ENCODE results near the gene SETD5.
A peak's percentile ranks its signal among the peaks of the same experiment; 100 is the strongest.

The SETD5 gene, protein sequence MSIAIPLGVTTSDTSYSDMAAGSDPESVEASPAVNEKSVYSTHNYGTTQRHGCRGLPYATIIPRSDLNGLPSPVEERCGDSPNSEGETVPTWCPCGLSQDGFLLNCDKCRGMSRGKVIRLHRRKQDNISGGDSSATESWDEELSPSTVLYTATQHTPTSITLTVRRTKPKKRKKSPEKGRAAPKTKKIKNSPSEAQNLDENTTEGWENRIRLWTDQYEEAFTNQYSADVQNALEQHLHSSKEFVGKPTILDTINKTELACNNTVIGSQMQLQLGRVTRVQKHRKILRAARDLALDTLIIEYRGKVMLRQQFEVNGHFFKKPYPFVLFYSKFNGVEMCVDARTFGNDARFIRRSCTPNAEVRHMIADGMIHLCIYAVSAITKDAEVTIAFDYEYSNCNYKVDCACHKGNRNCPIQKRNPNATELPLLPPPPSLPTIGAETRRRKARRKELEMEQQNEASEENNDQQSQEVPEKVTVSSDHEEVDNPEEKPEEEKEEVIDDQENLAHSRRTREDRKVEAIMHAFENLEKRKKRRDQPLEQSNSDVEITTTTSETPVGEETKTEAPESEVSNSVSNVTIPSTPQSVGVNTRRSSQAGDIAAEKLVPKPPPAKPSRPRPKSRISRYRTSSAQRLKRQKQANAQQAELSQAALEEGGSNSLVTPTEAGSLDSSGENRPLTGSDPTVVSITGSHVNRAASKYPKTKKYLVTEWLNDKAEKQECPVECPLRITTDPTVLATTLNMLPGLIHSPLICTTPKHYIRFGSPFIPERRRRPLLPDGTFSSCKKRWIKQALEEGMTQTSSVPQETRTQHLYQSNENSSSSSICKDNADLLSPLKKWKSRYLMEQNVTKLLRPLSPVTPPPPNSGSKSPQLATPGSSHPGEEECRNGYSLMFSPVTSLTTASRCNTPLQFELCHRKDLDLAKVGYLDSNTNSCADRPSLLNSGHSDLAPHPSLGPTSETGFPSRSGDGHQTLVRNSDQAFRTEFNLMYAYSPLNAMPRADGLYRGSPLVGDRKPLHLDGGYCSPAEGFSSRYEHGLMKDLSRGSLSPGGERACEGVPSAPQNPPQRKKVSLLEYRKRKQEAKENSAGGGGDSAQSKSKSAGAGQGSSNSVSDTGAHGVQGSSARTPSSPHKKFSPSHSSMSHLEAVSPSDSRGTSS (N-terminal part only)

DNA sequence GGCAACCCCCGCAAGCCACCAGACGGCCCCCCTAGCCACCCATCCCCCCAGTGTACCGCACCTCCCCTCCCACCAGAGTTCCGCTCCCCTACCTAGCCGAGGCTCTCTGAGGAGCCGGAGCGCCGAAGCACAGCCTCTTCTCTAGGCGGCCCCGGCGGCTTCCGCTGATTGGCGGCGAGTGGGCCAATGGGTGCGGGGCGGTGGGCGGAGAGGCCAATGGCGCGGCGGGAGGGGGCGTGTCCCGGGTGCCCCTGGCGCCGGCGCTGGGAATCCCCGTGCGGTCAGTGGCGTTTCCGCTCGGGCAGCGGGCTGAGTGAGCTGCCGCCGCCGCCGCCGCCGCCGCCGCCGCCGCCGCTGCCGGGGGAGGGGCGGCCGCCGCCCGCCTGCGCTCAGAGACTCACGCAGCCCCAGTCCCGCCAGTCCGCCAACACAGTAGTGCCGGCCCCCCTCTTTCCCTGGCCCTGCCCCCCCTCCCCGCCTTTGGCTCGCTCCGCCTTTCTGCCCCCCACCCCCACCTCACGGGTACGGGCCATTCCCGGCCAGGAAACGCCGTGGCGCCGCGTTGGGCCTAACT, at the start of gene SETD5:
Gene SETD5 (plus strand): TSS at position 284 of the 574 bp plus-strand sequence. CDS start 31,324 bp downstream, outside the sequence.
- TF ChIP-seq, protein P1, sequence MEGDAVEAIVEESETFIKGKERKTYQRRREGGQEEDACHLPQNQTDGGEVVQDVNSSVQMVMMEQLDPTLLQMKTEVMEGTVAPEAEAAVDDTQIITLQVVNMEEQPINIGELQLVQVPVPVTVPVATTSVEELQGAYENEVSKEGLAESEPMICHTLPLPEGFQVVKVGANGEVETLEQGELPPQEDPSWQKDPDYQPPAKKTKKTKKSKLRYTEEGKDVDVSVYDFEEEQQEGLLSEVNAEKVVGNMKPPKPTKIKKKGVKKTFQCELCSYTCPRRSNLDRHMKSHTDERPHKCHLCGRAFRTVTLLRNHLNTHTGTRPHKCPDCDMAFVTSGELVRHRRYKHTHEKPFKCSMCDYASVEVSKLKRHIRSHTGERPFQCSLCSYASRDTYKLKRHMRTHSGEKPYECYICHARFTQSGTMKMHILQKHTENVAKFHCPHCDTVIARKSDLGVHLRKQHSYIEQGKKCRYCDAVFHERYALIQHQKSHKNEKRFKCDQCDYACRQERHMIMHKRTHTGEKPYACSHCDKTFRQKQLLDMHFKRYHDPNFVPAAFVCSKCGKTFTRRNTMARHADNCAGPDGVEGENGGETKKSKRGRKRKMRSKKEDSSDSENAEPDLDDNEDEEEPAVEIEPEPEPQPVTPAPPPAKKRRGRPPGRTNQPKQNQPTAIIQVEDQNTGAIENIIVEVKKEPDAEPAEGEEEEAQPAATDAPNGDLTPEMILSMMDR (IDR thresholded peaks at IDR 0.05; ENCODE audit: low read depth, low read length) = no peak
- peak within 1 kb of the TSS; percentile 97 for H3K4me3 ChIP-seq (ENCODE audit: low read depth, low read length)

DNA sequence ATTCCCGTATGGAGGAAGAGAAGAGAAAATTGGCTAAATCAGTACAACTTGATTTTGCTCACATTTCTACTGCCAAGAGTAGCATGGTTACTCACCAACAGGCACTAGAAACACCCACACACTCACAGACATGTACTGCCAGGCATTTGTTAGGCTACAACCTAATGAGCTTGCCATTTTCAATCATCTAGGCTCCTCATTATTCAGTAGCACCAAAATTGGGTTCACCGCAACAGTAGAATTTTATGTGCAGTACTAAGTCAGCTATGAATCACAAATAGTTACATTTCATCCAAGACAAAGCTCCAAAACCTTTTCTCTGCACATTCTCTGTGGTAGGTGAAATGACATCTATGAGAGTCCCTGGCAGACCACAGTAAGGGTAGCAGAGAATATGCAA, 49.5 kb upstream of the SETD5 start:
- TF ChIP-seq, protein P1 (IDR thresholded peaks at IDR 0.05; ENCODE audit: low read depth, low read length) = no peak

DNA sequence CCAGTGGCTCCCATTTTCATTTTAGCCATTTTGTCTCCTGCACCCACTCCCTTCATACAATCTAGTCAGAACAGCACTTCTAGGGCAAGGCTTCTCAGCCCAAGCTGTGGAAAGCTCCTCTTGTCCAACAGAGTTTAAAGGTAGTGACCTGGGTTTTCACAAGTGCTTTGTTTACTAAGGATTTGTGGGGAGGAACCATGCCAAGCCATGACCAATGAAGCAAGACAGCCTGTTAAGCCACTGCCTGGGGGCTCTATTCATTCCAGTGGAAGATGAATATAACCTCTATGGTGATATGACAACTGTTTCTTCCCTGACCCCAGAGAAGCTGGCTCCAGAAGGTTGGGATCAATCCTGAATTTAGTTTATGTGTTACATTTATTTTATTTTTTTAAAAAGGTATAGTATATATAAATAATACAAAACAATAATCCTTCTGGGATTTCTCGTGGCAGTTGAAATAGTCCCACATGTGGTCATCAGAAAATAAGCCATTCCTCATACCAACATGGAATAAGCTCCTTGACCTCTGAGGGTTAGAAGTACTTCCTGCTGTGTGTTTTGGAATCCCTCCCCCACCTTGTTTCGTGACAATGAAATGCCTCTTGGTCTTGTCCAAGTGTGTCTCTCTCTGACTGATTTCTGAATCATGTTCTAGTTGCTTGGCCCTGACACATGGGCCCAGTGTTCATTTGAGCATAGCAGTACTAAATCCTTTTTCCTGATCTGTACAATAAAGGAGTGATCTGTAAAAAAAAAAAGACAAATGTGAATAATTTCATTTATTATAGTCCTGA, 47.9 kb upstream of the SETD5 start:
- H3K4me3 ChIP-seq (ENCODE audit: low read depth, low read length) = no peak overlapping the region
- TF ChIP-seq, protein P1 (IDR thresholded peaks at IDR 0.05; ENCODE audit: low read depth, low read length) = no peak

More for the DNA sequence above, 49.5 kb upstream of the SETD5 start:
- H3K4me3 ChIP-seq (ENCODE audit: low read depth, low read length) = no peak overlapping the region

DNA sequence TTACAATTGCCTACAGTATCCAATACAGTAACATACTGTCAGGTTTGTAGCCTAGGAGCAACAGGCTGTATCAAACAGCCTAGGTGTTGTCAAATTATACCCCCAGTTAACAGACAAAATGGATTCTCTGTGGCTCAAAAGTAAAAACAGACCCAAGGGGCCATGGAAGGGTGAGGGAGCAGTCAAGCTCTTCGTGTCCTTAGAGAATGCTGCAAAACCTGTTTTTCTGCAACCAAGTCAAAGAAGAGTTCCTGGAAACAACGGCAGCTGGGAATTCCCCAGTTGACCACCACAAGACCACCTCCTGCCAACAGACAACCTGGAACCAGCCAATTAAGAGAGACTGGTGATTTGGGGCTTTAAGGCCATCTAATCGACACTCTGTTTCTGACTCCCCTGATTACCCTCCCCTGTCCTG, 45.7 kb upstream of the SETD5 start:
- H3K4me3 ChIP-seq (ENCODE audit: low read depth, low read length) = no peak overlapping the region
- TF ChIP-seq, protein P1 (IDR thresholded peaks at IDR 0.05; ENCODE audit: low read depth, low read length) = no peak

DNA sequence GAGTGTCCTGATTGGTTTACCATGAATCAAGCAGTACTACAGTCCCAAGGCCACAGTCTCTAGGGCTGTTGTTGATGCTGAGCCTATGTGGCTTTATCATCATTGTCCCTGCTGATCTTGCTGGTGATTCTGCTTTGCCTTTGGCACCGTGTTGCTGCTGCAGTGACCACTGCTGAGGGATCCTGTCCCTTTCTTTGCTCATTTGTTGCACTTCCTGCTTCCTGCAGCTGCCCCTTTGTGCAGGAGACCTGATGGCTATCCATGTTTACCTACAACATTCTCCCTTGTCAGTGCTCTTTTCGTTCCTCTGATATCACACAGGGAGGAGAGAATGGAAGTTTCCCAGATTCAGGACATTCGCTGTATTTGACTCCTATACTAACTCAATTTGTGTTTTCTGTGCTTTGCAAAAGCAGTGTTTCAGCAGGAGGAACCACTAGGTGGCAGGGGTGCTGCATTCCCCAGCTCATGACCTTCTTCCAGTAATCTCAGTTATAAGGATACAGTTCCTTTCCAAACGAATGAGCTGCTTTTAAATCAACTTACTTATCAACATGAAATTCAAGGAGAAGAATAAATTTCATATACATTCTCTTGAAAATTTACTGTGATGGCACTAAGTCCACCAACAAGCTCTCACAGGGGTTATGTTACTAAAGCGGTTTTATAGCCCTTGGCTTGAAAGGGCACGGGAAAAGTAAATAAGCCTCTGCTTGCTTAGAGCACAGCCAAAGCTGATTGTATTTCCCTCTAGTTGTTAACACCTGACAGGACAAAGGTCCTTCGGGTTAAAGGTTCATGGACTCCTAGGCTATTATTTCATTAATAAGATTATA, 44.3 kb upstream of the SETD5 start:
- TF ChIP-seq, protein P1 (IDR thresholded peaks at IDR 0.05; ENCODE audit: low read depth, low read length) = peak; percentile 88
- H3K4me3 ChIP-seq (ENCODE audit: low read depth, low read length) = no peak overlapping the region

Measured in WI38 (cell line).